Stimulated activated naive CD8-positive, alpha-beta T cell treated with anti-CD3 and anti-CD28 coated beads, Interleukin-15, Interleukin-2, amounts not matched to agents 100 ng/mL and 50 ng/mL, for 24 hours (primary cell): ENCODE measurements around the gene DAAM1.

Experiments
- H3K27ac Mint-ChIP-seq: one replicate; pipeline ENCODE4 v1.8.0; 2021; ENCODE audit warnings: mild to moderate bottlenecking, mixed read lengths
- H3K27me3 Mint-ChIP-seq: one replicate; pipeline ENCODE4 v1.8.0; 2021; ENCODE audit warnings: mixed read lengths
- H3K36me3 Mint-ChIP-seq: one replicate; pipeline ENCODE4 v1.8.0; 2021; ENCODE audit warnings: low read depth, mixed read lengths
- H3K4me1 Mint-ChIP-seq: one replicate; pipeline ENCODE4 v1.8.0; 2021; ENCODE audit warnings: low read depth, mixed read lengths
- H3K4me3 Mint-ChIP-seq: one replicate; pipeline ENCODE4 v1.8.0; 2021; ENCODE audit warnings: mild to moderate bottlenecking, mixed read lengths
- H3K9me3 Mint-ChIP-seq: one replicate; pipeline ENCODE4 v1.8.0; 2021; ENCODE audit warnings: mixed read lengths

Gene DAAM1

GRCh38 chr14:59310633-59311032 is 122.2 kb downstream of the DAAM1 start:
- Mint-ChIP-seq H3K4me1 (peaks cover 13% of the 10 kb centered on the region), H3K9me3 (no peaks in the 10 kb centered on the region), H3K36me3 (no peaks in the 10 kb centered on the region), H3K27ac (no peak overlapping the region), H3K27me3 (no peaks in the 10 kb centered on the region), H3K4me3 (no peak overlapping the region)

DNA sequence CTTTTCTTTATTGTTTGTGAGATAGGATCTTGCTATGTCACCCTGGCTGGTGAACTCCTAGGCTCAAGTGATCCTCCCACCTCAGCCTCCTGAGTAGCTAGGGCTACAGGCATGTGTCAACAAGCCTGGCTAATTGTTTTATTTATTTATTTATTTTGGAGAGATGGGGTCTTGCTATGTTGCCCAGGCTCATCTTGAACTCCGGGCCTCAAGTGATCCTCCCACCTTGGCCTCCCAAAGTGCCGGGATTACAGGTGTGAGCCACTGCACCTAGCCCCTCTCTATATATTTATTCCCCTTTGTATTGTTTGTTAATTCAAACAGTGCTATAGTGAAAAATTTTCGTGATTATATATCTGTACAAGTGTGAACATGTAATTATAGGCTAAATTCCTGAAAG is 123.3 kb downstream of the DAAM1 start:
- no peak overlapping the region for H3K4me3 Mint-ChIP-seq
- no peak overlapping the region for H3K27ac Mint-ChIP-seq
- peaks cover 6% of the 10 kb centered on the region for H3K4me1 Mint-ChIP-seq

DNA sequence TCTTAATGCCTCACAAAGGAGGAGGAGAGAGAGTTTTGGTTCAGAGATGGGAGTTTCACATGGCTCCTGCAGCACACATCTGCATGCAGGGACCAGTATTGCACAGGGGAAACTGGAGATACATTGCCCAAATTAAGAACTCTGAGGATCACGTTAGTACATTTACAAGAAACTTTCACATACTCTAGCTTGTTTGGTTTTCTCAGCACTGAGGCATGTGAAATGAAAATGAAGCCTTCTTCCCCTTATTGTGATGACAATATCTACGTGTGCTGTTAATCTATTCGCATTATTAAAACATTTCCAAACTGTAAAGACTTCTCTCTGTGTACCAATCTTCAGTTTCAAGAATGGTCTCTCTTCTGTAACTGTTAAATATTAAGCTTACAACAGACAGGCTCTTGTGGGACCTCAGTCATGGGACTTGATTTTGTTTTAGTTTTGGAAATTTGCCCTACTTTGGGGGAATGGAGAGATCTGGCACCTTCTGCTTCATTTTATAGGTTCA is 124.7 kb downstream of the DAAM1 start:
- no peak overlapping the region for H3K27ac Mint-ChIP-seq
- H3K4me1 Mint-ChIP-seq: peaks cover 4% of the 10 kb centered on the region
- H3K36me3 Mint-ChIP-seq: no peaks in the 10 kb centered on the region
- no peaks in the 10 kb centered on the region for H3K27me3 Mint-ChIP-seq
- no peak overlapping the region for H3K4me3 Mint-ChIP-seq
- H3K9me3 Mint-ChIP-seq: no peaks in the 10 kb centered on the region

More for the DNA sequence above, 123.3 kb downstream of the DAAM1 start:
- H3K27me3 Mint-ChIP-seq: no peaks in the 10 kb centered on the region
- H3K9me3 Mint-ChIP-seq: no peaks in the 10 kb centered on the region
- H3K36me3 Mint-ChIP-seq: no peaks in the 10 kb centered on the region

DNA sequence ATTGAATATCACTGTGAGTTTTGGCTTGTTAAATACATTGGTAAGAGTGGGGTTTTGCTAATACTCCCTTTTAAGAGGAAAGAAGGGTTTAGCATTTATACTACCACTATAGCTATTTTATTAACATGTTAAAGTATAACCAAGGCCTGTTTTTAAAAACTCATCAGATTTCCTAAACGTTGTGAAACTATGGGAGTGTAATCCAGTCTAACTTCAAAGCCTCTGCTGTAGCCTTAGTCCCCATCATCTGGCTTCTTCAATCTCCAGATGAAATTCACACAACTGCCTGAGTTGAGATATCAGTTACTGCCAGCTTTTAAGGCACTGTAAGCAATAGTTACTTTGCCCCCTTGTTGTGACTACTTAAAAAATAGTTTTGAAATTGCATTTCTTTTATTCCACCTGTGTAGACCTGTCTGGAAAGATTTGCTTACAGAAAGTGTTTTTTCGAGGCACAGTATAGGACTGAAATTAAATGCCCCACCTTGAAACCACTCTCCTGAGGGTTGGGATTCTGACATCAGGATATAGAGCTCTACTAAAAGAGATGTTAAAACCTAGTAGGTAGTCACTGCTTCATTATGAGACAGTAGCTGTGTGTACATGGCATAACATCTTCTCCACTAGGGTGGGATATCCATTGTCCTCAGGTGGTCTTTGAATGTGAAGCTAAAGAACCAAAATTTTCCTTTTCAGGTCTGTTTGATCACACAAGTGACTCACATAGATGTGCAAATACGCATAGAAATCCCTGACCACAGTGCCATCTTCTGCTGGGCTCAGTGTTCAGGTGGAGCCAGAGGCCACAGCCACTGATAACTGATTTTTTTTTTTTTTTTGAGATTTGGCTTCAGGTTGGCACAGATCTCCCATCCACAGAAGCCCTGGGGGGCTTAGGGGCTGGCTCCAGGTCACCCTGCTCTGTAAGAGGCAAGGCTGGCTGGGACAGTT is 125.5 kb downstream of the DAAM1 start:
- peaks cover 4% of the 10 kb centered on the region for H3K4me1 Mint-ChIP-seq
- no peak overlapping the region for H3K4me3 Mint-ChIP-seq
- no peak overlapping the region for H3K27ac Mint-ChIP-seq
- no peaks in the 10 kb centered on the region for H3K36me3 Mint-ChIP-seq
- H3K27me3 Mint-ChIP-seq: no peaks in the 10 kb centered on the region
- H3K9me3 Mint-ChIP-seq: no peaks in the 10 kb centered on the region

DNA sequence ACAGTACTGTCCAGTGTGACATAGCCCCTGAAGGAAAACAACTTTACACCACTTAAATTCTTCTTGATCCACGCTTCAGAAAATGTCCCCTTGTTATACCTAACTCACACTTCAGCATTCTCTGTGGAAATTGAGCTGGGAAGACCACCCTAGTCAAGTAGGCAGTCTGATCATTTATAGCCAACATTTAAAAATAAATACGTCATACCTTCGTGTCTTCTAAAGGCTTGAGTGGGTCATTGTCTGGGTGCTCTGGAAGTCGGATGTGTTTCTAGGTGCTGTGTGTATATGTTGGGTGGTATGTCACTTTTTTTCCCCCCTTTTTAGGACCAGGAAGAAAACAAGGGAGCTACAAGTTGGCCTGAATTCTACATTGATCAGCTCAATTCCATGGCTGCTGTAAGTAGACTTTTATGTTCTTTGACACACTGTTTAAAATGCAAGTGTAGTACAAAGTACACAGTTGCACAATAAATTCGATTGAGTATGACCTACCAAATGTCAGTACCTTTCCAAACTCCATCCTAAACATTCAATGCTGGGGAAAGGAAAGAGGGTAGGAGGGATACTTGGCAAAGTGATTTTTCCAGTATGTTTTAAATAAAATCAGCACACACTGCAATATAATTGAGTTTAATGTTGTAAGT is 126.6 kb downstream of the DAAM1 start:
- H3K4me1 Mint-ChIP-seq: peaks cover 4% of the 10 kb centered on the region
- no peaks in the 10 kb centered on the region for H3K27me3 Mint-ChIP-seq
- no peak overlapping the region for H3K4me3 Mint-ChIP-seq
- H3K36me3 Mint-ChIP-seq: no peaks in the 10 kb centered on the region
- H3K27ac Mint-ChIP-seq: no peak overlapping the region
- no peaks in the 10 kb centered on the region for H3K9me3 Mint-ChIP-seq

DNA sequence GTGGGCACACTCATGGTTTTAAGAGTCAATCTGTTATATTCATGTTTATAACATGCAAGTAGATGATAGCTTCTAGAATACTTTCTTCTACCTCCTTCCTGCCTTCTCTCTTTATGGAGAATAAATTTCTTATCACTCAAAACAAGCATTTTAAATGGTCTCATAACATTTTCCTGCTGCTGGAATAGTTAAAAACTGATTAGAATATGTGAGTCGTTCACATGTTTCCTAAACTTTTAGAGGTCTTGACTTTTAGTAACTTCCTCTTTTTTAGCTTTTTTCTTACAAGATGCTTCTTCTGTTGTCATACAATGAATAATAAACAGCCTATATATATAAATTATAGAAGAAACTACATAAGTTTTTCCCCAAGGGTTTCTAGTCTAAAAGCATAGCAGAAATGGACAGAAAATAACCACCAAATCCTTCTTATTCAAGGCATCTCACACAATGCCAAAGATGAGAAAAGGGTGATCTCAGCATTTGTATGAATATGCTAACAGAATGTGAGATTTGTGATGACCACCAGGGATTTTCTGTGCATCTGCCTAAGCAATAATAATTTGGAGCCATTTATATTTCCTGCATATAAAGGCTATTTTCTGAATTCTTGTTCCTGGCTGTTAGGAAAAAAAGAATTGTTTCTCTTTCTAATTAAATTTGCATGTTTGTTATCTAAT is 127.8 kb downstream of the DAAM1 start:
- Mint-ChIP-seq H3K4me3 (no peak overlapping the region), H3K9me3 (no peaks in the 10 kb centered on the region), H3K27ac (no peak overlapping the region), H3K4me1 (peaks cover 7% of the 10 kb centered on the region), H3K27me3 (no peaks in the 10 kb centered on the region), H3K36me3 (no peaks in the 10 kb centered on the region)

- Mint-ChIP-seq H3K4me1 (peaks cover 12% of the 10 kb centered on the region), H3K36me3 (peaks cover under 1% of the 10 kb centered on the region), H3K4me3 (no peak overlapping the region), H3K9me3 (no peaks in the 10 kb centered on the region), H3K27ac (no peak overlapping the region), H3K27me3 (no peaks in the 10 kb centered on the region)
Observed at GRCh38 chr14:59317346-59317745, 128.9 kb downstream of the DAAM1 start.

- Mint-ChIP-seq H3K4me3 (no peak overlapping the region), H3K9me3 (no peaks in the 10 kb centered on the region)
Observed at GRCh38 chr14:59317798-59318505, 129.5 kb downstream of the DAAM1 start.

DNA sequence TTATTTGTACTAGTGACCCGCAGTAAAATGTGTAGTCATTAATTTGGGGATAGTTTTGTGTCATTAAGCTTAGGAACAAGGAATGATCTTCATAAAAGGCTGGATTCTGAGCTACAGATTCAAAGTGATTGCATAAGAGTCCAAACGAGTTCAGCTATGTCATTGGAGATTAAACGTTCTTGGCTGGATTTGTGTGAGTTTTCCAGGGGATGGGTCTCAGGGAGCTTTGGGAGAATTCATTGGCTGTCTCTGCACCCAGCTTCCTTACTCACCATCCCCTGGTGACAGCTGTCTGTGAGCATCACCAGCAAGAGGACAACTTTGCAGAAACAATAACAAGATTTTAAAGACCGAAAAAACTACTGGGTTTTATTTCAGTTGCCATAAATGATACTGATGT is 130.4 kb downstream of the DAAM1 start:
- Mint-ChIP-seq H3K4me3 (no peak overlapping the region), H3K9me3 (no peaks in the 10 kb centered on the region), H3K36me3 (peaks cover 4% of the 10 kb centered on the region), H3K4me1 (peaks cover 12% of the 10 kb centered on the region), H3K27ac (no peak overlapping the region), H3K27me3 (no peaks in the 10 kb centered on the region)

More at GRCh38 chr14:59317798-59318505, 129.5 kb downstream of the DAAM1 start:
- Mint-ChIP-seq H3K4me1 (peaks cover 12% of the 10 kb centered on the region), H3K27ac (no peak overlapping the region), H3K27me3 (no peaks in the 10 kb centered on the region), H3K36me3 (peaks cover 4% of the 10 kb centered on the region)

DNA sequence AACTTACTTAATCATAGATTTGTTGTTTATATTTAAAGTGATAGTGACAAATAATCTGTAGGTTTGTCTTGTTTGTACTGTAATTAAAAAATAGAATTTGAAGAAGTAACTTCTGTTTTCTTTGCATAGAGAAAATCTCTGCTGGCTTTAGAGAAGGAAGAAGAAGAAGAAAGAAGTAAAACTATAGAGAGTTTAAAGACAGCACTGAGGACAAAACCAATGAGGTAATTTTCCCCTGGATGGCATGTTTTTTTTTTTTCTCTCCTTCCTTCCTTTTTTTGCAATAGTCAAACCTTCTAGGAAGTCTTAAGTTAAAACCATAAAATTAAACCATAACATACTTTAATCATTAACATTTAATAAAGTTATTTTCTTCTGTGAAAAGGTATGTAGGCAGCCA is 131.9 kb downstream of the DAAM1 start:
- Mint-ChIP-seq H3K27me3 (no peaks in the 10 kb centered on the region), H3K27ac (no peak overlapping the region), H3K9me3 (no peaks in the 10 kb centered on the region), H3K4me3 (no peak overlapping the region), H3K36me3 (peaks cover 14% of the 10 kb centered on the region), H3K4me1 (peaks cover 12% of the 10 kb centered on the region)

DNA sequence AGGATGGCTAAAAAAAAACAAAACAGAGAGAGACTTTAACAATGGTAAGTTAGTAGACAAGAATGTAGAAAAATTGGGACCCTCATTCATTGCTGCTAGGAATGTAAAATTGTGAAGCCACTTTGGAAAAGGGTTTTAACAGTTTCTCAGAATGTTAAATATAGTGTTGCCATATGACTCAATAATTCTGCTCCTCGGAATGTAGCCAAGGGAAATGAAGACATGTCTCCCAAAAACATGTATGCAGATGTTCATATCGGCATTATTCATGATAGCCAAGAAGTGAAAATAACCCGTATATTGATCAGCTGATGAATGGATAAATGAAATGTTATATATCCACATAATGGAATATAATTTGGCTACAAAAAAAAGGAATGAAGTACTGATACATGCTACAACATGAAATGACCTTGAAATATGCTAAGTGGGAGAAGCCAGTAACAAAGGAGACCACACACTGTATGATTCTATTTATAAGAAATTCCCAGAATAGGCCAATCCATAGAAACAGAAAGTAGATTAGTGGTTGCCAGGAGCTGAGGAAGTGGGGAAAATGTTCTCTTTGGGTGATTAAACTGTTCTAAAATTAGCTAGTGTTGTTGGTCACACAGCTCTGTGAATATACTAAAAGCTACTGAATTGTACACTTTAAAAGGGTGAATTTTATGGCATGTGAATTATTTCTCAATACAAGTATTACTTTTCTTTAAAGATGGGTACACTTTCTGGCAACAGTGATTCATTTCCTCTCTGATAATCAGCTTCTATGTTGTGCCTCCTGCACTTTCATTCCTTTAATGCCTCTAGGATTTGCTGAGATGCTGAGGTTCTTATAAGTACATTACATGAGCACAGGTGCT is 132.5 kb downstream of the DAAM1 start:
- Mint-ChIP-seq H3K27me3 (no peaks in the 10 kb centered on the region), H3K36me3 (peaks cover 14% of the 10 kb centered on the region), H3K9me3 (no peaks in the 10 kb centered on the region), H3K4me1 (peaks cover 12% of the 10 kb centered on the region), H3K4me3 (no peak overlapping the region), H3K27ac (no peak overlapping the region)

GRCh38 chr14:59321626-59321949 is 133.1 kb downstream of the DAAM1 start:
- Mint-ChIP-seq H3K4me3 (no peak overlapping the region), H3K27ac (no peak overlapping the region), H3K27me3 (no peaks in the 10 kb centered on the region), H3K4me1 (peaks cover 12% of the 10 kb centered on the region), H3K9me3 (no peaks in the 10 kb centered on the region), H3K36me3 (peaks cover 14% of the 10 kb centered on the region)

DNA sequence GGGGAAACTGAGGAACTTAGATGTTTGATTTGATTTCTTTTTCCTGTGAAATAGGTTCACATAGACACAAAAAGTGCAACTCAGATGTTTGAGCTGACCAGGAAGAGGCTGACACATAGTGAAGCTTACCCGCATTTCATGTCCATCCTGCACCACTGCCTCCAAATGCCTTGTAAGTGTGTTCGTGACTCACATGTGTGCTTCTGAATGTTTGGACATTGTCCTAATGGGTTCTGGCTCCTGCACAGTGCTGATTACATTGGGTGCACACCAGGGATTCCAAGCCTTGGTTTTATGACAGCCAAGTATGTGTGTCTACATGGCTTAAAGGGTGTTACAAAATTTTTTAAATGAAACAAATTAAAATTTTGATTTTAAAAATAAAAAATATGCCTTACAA is 137.4 kb downstream of the DAAM1 start:
- H3K9me3 Mint-ChIP-seq: no peaks in the 10 kb centered on the region
- H3K4me3 Mint-ChIP-seq: no peak overlapping the region
- no peak overlapping the region for H3K27ac Mint-ChIP-seq
- H3K27me3 Mint-ChIP-seq: no peaks in the 10 kb centered on the region
- H3K36me3 Mint-ChIP-seq: peaks cover 26% of the 10 kb centered on the region
- H3K4me1 Mint-ChIP-seq: peaks cover 9% of the 10 kb centered on the region

- Mint-ChIP-seq H3K36me3 (peaks cover 35% of the 10 kb centered on the region), H3K9me3 (no peaks in the 10 kb centered on the region), H3K4me3 (no peak overlapping the region), H3K27me3 (no peaks in the 10 kb centered on the region), H3K27ac (no peak overlapping the region), H3K4me1 (no peaks in the 10 kb centered on the region)
Observed at GRCh38 chr14:59328454-59328853, 140.0 kb downstream of the DAAM1 start.
